Embryonic facial prominence (tissue), 1 donor: ENCODE measurements around the gene RBM38.
"Not testable (repeated sequence)": the region's sequence is repeated elsewhere in the genome, so short reads cannot be mapped to it uniquely, and the experiment has no call there.

Experiments
- DNase-seq: peaks from one replicate; pipeline ENCODE4 v3.0.0-alpha.2; 2016; ENCODE audit errors: extremely low spot score

RBM38 gene

DNA sequence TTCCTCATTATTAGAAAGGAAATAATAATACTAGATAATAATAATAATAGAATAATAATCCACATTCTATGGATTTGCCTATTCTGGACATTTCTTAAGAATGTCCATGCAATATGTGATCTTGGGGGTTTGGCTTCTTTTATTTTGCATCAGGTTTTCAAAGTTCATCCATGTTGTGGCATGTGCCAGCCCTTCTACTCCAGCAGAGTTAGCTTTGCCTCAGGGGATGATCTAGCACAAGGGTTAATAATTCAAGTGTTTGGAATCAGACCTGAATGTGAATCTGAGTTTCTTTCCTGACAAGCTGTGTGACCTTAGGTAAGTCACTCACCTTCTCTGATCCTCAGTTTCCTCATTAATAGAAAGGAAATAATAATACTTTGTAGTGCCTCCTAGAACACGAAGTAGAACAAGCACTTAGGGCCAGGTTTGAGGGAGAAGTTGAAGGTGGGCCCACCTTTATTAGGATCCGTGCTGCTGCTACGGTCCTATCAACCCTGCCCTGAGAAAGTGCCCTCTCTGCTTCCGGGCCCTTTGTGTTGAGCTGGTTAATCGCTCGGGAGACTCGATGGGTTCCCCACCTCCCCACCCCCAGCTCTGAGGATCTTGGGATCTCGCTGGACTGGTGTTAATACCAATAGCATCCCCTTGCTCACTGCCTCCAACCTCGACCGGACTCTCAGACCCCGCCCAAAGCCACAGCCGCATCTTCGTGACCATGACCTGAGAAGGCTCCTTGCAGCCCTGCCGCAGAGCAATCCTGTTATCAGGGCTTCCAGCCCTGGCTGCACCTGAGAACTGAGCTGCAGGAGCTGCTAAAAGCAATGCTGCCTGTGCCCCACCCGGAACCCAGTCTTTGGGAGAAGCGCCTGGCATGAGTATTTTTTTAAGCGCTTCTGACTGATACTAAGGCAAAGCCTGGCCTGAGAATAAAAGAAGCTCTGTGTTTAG lies 26.9 kb downstream of the RBM38 start:
- no peak for DNase-seq

GRCh38 chr20:57419479-57419878 lies 28.3 kb downstream of the RBM38 start:
- not testable (repeated sequence) for DNase-seq

DNA sequence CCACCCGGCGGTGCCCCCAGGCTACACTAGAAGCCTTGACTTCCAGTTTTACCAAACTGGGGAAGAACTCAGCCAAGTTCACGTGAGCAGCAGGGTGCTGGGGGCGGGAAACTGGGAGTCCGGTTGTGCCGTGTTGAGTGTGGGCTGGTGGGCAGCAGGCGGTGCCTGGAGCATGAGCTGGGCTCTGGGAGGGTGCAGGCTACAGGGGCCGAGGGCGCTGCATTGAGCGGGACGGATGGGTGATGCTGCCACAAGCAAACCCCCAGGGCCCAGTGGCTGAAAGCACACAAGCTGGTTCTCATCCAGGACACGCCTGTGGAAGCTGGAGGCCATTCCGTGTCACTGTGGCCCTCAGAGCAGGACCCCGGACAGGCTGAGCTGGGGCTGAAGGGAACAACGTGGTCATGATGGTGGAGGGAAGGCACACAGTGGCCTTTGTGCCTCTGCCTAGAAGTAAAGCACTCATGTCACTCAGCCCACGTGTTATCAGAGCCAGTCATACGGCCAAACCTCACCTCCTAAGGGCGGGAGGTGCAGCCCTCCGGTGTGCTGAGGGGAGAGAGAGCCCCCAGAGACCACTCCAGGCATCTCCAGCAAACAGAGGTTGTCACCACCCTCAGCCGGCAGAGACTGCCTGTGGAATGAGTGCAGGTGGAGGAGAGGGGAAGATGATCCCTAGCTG lies 29.5 kb downstream of the RBM38 start:
- DNase-seq, result no peak

DNA sequence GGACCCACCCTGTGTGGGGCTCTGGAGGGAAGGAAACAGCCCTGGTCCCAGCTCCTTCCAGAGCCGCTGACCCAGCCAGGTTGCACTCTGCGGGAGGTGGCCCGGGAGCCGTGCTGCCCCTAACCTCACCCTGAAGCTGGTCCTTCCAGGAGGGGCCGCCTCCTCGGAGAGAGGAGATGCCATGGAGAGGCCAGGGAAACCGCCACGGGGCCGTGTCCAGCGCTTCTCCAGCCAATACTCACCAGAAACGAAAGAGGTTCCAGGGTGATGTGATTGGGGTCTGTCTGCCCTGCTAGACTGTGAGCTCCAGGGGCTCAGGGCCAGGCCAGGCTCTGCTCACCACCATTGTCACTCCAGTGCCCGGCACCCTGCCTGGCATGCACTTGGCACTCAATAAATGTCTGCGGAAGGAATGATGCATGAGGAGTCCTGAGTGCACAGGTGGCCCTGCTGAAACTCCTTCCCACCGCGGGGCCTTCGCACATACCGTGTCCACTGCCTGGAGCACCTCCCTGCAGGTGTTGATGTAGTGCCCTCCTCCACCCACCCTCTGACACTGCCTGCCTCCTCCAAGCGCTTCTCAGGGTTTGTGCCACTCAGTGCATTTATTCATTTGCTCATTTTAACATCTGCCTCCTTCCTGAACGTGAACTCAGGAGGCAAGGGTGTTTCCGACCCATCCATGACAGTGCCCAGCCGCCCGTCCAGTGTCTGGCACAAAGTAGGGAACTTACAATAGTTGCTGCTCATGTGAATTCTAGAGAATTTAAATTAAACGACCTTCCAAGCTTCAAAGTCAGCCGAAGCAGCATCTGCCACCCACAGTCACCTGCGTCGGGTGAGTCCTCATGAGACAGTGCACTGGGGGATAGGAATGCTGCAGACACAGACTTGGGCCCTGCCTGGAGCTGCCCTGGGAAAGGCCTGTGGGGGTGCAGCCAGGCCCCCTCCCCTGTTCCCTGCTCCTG lies 30.3 kb downstream of the RBM38 start:
- DNase-seq, result no peak

DNA sequence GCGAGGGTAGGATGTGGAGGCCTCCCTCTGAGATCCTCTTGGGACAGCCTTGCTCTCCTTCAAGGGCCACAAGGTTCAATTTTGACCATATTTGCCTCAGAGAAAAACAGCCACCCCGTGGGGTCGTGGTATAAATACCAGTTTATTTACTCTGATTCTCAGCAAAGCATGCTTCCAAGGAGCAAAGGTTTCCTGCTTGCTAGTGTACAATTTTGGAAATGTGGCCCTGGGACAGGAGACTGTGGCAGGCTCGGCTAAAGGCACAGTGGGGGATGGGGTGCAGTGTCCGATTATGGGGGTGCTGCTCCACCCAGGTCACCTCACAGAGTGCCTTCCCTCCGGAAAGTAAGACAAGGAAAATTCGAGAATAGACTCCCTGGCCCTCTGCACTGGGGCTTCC lies 31.1 kb downstream of the RBM38 start:
- DNase-seq, result no peak

GRCh38 chr20:57425150-57426013 lies 34.2 kb downstream of the RBM38 start:
- no peak for DNase-seq

- DNase-seq, result no peak
Observed at GRCh38 chr20:57426271-57426689, 35.1 kb downstream of the RBM38 start.

DNA sequence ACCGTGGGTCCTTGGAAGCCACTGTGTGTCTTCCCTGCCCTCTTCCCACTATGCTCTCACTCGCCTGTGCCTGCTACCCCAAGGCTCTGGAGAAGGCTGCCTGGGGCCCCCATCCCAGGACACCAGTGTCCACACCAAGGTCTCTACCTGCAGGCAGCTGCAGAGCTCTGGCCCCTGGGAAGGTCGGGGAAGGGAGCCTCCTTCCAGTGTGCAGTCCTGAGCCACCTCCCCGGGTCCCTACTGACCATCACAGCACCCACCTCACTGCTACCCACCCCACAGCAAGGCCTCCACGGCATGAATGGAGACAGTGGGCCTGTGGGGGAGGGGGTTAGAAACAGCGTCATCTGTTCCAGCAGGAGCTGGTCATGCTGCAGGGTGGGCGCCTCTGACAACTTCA lies 35.6 kb downstream of the RBM38 start:
- no peak for DNase-seq

DNA sequence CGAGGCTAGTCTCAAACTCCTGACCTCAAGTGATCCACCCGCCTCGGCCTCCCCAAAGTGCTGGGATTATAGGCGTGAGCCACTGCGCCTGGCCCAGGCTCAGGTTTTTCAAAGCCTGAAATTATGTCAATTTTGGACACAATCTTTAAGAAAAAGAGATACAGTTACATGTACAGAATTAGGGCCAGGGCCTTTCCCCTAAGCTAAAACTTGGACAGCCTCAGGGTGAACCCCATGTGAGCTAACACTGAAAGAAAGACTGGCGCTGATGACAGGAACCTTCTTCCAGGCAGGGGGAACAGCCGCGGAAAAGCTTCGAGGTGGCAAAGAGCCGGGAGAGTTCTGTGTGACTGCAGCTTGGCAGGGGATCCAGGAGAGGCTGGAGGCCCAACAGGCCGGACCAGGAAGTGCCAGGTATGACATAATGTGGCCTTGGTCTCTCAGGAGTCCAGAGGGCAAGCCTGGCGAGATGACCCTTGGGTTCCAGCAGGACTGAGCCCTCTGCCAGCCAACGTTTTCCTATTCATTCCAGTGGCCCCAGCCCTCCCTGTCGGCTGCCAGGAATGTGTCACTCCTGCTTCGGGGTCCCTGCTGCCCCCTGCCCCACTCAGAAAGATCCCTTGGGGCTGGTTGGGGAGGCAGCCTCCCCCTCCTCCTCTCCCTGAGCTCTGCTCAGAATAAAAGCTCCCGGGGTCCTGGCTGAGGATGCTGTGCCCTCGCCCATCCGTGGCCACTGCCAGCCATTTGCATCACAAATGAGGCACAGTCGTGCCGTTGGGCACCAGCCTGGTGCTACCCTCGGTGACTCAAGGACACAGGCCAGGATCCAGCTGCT lies 37.3 kb downstream of the RBM38 start:
- DNase-seq, result no peak

DNA sequence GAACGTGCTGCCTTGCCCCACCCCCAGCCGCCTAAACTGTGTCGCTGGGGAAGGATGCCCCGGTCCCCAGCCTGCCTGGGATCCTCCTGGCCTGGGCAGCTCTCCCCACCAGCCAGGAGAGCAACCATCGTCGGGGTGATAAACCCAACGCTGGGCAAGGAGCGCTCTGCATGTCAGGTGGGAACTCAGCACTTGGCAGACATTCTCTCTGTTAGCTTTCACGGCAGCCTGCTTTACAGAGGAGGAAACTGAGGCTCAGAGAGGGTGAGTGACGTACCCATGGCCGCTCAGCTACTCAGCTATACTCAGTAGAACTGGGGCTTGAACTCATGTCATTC lies 37.9 kb downstream of the RBM38 start:
- no peak for DNase-seq

- DNase-seq, result no peak
Observed at GRCh38 chr20:57429580-57430200, 38.5 kb downstream of the RBM38 start.

DNA sequence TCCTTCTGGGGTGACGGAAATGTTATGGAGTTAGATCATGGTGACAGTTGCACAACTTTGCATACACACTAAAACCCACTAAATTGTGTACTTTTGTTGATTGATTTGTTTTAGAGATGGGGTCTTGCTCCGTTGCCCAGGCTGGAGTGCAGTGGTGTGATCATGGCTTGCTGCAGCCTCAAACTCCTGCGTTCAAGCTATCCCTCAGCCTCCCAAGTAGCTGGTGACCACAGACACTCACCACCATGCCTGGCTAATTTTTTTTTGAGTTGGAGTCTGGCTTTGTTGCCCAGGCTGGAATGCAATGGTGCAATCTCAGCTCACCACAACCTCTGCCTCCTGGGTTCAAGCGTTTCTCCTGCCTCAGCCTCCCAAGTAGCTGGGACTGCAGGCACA lies 39.0 kb downstream of the RBM38 start:
- DNase-seq, result not testable (repeated sequence)

DNA sequence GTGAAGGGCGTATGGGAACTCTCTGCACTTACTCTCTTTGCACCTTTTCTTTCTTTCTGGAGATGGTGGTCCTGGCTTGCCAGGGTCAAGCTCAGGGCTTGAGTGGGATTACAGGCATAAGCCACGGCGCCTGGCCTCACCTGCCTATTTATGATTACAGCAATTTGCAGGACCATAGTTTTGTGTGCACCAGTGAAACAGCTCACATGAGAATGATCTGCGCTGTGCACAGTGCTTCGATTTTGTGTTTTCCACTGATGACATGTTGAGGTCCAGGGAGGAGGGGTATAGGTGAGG lies 40.3 kb downstream of the RBM38 start:
- no peak for DNase-seq

- no peak for DNase-seq
Observed at GRCh38 chr20:57432480-57432861, 41.3 kb downstream of the RBM38 start.

DNA sequence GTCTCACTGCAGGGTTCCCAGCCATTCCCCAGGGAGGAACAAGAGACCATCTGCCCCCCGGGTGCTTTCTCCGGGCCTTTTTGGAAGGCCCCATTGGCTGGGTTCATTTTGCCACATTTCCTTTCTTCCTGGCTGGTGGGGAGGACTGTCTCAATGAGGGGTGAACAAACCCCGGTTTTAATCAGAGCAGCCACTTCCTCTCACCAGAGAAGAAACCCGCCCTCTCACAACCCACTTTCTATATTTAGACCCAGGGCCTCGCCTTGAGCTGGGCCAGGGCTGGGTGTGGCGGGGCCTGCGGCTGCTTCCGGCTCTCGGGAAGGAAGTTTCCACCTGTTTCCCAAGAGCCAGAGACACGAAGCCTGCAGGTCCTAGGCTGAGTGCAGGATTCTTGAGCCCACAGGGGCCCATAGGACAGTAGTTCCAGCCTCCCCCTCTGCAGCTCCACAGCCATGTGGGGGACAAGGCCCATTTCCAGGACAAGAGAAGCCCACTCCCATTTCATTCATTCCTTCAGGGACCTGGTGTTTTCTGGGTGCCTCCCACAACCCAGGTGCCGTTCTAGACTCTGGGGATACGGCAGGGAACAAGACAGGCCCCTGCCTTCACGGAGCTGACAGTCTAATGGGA lies 41.8 kb downstream of the RBM38 start:
- no peak for DNase-seq

DNA sequence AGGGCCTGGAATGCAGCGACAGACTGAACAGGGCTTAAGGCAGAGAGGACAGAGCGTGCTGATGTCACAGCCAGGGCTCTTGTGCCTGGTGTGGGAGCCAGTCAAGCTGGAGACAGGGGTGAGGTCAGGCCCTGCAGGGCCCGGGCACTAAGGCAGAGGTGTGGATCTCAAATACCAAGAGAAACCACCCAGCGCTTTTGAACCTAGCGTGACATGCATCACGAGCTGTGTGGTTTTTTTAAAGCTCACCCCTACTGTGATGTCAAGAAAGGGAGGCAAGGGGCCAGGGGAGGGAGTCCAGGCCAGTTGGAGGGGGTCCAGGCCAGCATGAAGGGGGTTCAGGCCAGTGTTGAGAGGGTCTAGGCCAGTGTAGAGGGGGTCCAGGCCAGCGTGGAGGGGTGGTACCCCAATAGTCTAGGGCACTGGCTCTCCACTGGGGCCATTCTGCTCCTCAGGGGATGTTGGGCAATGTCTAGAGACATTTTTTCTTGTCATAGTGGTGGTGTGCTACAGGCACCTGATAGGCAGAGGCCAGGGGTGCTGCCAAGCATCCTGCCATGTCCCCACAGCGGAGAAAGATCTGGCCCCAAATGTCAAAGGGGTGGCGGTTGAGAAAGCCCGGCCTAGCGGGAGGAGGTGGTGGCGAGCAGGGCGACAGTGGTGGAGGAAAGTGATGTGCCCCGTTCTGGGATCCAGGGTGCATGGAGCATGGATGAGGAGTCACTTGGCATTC lies 42.6 kb downstream of the RBM38 start:
- DNase-seq, result no peak

- no peak for DNase-seq
Observed at GRCh38 chr20:57434390-57434700, 43.1 kb downstream of the RBM38 start.

DNA sequence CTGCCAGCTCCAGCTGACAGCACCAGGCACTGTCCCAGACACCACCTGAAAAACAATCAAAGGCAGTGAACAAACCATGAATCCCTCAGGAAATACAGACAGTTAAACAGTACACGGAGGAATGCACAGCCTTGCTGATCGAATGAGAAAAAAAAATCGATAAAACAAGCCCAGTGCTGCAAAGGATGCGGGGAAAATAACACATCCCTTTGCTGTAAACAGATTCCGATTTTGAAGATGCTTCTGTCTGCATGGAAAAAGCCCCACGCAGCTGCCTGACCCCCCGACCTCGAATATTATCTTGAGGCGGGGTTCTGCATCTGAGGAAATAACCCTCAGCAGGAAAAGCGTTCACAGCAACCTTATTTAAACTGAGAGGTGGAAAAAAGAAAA lies 43.9 kb downstream of the RBM38 start:
- DNase-seq, result no peak
